ENCODE measurements around the gene PRPF40B. TPM values are rescaled to one million over a fixed set of nuclear protein-coding genes. Genes with fewer than 3 reads are reported as not detected.

PRPF40B gene
- total and polyA plus RNA-seq, 2 experiments from 2014 or later = 11.1 to 30.1 TPM

GRCh38 chr12:49615725-49616124, 7.6 kb upstream of the PRPF40B start:
- DNase-seq (ENCODE audit: low spot score) = no peak
- H3K79me2 ChIP-seq = no peaks in the 10 kb centered on the region
- 97% methylated on average over 4 of the region's 7 CpGs for WGBS (ENCODE audit: low lambda C conversion rate, missing lambda C conversion rate)
- H3K4me1 ChIP-seq (ENCODE audit: insufficient read depth) = no peaks in the 10 kb centered on the region
- H3K9me3 ChIP-seq (ENCODE audit: low read depth) = no peaks in the 10 kb centered on the region
- no peak overlapping the region for H2AFZ ChIP-seq
- no peaks in the 10 kb centered on the region for H3K9me2 ChIP-seq (replicated peaks; ENCODE audit: insufficient read depth)
- H3K27ac ChIP-seq = no peak overlapping the region
- TF ChIP-seq CTCF (IDR thresholded peaks at IDR 0.05; ENCODE audit: poor library complexity) = no peak
- no peak for TF ChIP-seq EZH2 (IDR thresholded peaks at IDR 0.05; ENCODE audit: borderline replicate concordance)
- TF ChIP-seq EZH2phosphoT487 (IDR thresholded peaks at IDR 0.05; ENCODE audit: low read depth, severe bottlenecking, unreplicated experiment) = no peak
- H3K27me3 ChIP-seq = no peaks in the 10 kb centered on the region
- no peaks in the 10 kb centered on the region for H4K20me1 ChIP-seq (ENCODE audit: insufficient read depth, poor library complexity, severe bottlenecking)
- no peak overlapping the region for H3K4me3 ChIP-seq
- H3K36me3 ChIP-seq (replicated peaks; ENCODE audit: insufficient read depth, low read depth) = no peaks in the 10 kb centered on the region
- H3K4me2 ChIP-seq = no peak overlapping the region

GRCh38 chr12:49616533-49617219, 6.7 kb upstream of the PRPF40B start:
- H3K9me3 ChIP-seq (ENCODE audit: low read depth) = no peaks in the 10 kb centered on the region
- no peak overlapping the region for H2AFZ ChIP-seq
- TF ChIP-seq CTCF (IDR thresholded peaks at IDR 0.05; ENCODE audit: poor library complexity) = no peak
- no peak for TF ChIP-seq EZH2 (IDR thresholded peaks at IDR 0.05; ENCODE audit: borderline replicate concordance)
- no peak for TF ChIP-seq EZH2phosphoT487 (IDR thresholded peaks at IDR 0.05; ENCODE audit: low read depth, severe bottlenecking, unreplicated experiment)
- no peaks in the 10 kb centered on the region for H3K79me2 ChIP-seq
- no peaks in the 10 kb centered on the region for H3K27me3 ChIP-seq
- H3K36me3 ChIP-seq (replicated peaks; ENCODE audit: insufficient read depth, low read depth) = no peaks in the 10 kb centered on the region
- H3K27ac ChIP-seq = no peak overlapping the region
- no peak for DNase-seq (ENCODE audit: low spot score)
- peaks cover 3% of the 10 kb centered on the region for H3K4me1 ChIP-seq (ENCODE audit: insufficient read depth)
- no peak overlapping the region for H3K4me3 ChIP-seq
- WGBS (ENCODE audit: low lambda C conversion rate, missing lambda C conversion rate) = 53% methylated on average over 5 of the region's 5 CpGs
- H4K20me1 ChIP-seq (ENCODE audit: insufficient read depth, poor library complexity, severe bottlenecking) = no peaks in the 10 kb centered on the region
- no peak overlapping the region for H3K4me2 ChIP-seq
- H3K9me2 ChIP-seq (replicated peaks; ENCODE audit: insufficient read depth) = no peaks in the 10 kb centered on the region

- no peak overlapping the region for H2AFZ ChIP-seq
- no peaks in the 10 kb centered on the region for H4K20me1 ChIP-seq (ENCODE audit: insufficient read depth, poor library complexity, severe bottlenecking)
- H3K9me3 ChIP-seq (ENCODE audit: low read depth) = no peaks in the 10 kb centered on the region
Measured at GRCh38 chr12:49618576-49618975, 4.8 kb upstream of the PRPF40B start.

More at GRCh38 chr12:49618576-49618975, 4.8 kb upstream of the PRPF40B start:
- WGBS (ENCODE audit: low lambda C conversion rate, missing lambda C conversion rate) = 50% methylated on average over 1 of the region's 1 CpG
- H3K27me3 ChIP-seq = no peaks in the 10 kb centered on the region
- H3K79me2 ChIP-seq = no peaks in the 10 kb centered on the region
- no peaks in the 10 kb centered on the region for H3K36me3 ChIP-seq (replicated peaks; ENCODE audit: insufficient read depth, low read depth)
- no peak for DNase-seq (ENCODE audit: low spot score)
- H3K4me1 ChIP-seq (ENCODE audit: insufficient read depth) = peaks cover 10% of the 10 kb centered on the region
- no peak overlapping the region for H3K4me3 ChIP-seq
- H3K27ac ChIP-seq = no peak overlapping the region
- H3K4me2 ChIP-seq = no peak overlapping the region
- TF ChIP-seq EZH2phosphoT487 (IDR thresholded peaks at IDR 0.05; ENCODE audit: low read depth, severe bottlenecking, unreplicated experiment) = no peak
- no peak for TF ChIP-seq EZH2 (IDR thresholded peaks at IDR 0.05; ENCODE audit: borderline replicate concordance)
- TF ChIP-seq CTCF (IDR thresholded peaks at IDR 0.05; ENCODE audit: poor library complexity) = no peak
- no peaks in the 10 kb centered on the region for H3K9me2 ChIP-seq (replicated peaks; ENCODE audit: insufficient read depth)
